Stimulated activated memory B cell treated with anti-CD40 and anti-IgM and Interleukin-4, amounts not matched to agents 10 μg/mL and 1 μg/mL and 100 μg/mL, for 72 hours (primary cell): ENCODE measurements around the gene TRHDE.
A peak's percentile ranks its signal among the peaks of the same experiment; 100 is the strongest.
"Not testable (repeated sequence)": the region's sequence is repeated elsewhere in the genome, so short reads cannot be mapped to it uniquely, and the experiment has no call there.

Source experiments
- ATAC-seq: fragments of 150-1000 bp; cut with Tn5 transposase; 2 replicates; pipeline ENCODE4 v1.10.0; 2021
- H3K27ac Mint-ChIP-seq: one replicate; pipeline ENCODE4 v1.8.0; 2022; ENCODE audit warnings: mild to moderate bottlenecking, mixed read lengths
- H3K27me3 Mint-ChIP-seq: one replicate; pipeline ENCODE4 v1.8.0; 2022; ENCODE audit warnings: mixed read lengths
- H3K36me3 Mint-ChIP-seq: one replicate; pipeline ENCODE4 v1.8.0; 2022; ENCODE audit warnings: mixed read lengths
- H3K4me1 Mint-ChIP-seq: one replicate; pipeline ENCODE4 v1.8.0; 2022; ENCODE audit warnings: mixed read lengths
- H3K4me3 Mint-ChIP-seq: one replicate; pipeline ENCODE4 v1.8.0; 2022; ENCODE audit warnings: mild to moderate bottlenecking, moderate library complexity, mixed read lengths
- H3K9me3 Mint-ChIP-seq: one replicate; pipeline ENCODE4 v1.8.0; 2022; ENCODE audit warnings: mixed read lengths

Gene TRHDE

DNA sequence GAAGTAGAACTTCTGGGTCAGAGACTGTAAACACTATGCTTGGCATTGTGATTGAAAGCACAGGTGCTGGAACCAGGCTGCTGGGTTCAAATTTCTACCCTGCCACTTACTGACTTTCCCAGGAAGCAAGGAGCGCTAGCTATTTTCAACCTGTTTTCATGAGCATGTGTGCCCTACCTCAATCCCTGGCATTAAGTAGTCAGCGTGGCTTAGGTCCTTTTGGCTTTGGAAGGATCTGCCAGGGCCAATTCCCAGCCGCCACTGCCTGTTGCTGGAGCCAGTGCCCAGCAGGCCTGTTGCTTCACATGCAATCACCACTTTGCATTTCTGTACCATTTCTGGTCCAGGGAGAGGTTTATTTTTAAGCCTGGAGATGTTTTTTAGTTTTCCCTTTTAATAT lies 196.3 kb downstream of the TRHDE start:
- H3K4me3 Mint-ChIP-seq = no peak overlapping the region
- no peaks in the 10 kb centered on the region for H3K36me3 Mint-ChIP-seq
- no peak overlapping the region for H3K27ac Mint-ChIP-seq
- no peaks in the 10 kb centered on the region for H3K27me3 Mint-ChIP-seq
- no peaks in the 10 kb centered on the region for H3K4me1 Mint-ChIP-seq
- no peak for ATAC-seq
- H3K9me3 Mint-ChIP-seq = peaks cover 5% of the 10 kb centered on the region

DNA sequence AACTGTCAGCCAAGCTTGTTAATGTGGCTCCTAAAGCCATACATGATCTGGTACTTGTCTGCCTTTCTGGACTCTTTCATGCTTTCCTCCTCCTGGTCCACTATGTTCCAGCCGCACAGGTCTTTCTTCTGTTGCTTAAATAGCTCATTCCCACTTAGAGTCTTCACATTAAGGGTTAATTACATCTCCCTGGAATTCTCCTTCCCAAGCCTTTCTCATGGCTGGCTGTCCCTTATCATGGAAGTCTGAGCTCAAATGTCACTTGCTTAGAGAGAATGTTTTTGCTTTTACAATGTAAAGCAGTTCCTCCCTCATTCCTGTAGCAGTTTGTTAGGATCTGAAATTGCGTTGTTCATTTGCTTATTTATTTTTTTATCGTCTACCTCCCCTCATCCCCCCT lies 199.6 kb downstream of the TRHDE start:
- no peak overlapping the region for H3K4me3 Mint-ChIP-seq
- H3K27me3 Mint-ChIP-seq = no peaks in the 10 kb centered on the region
- no peaks in the 10 kb centered on the region for H3K36me3 Mint-ChIP-seq
- ATAC-seq = no peak
- no peak overlapping the region for H3K27ac Mint-ChIP-seq
- H3K4me1 Mint-ChIP-seq = no peaks in the 10 kb centered on the region
- H3K9me3 Mint-ChIP-seq = peaks cover 5% of the 10 kb centered on the region

DNA sequence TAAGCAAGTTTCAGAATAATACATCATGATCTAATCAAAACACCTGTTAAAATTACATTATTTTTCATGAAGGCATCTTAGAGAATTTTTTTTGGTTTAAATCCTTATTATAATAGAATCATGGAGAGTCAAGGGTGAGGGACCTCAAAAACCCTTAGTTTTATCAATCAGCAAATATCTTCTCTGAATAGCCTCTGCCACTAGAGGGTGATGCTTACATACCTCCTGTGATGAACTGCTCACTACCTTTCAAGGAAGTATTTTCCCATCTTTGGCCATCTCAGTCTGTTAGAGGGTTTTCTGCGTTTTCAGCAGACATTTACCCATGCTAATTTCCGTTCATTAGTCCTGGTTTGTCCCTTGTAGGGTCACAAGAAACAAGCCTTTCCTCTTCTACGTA lies 200.2 kb downstream of the TRHDE start:
- no peaks in the 10 kb centered on the region for H3K4me1 Mint-ChIP-seq
- ATAC-seq = no peak
- no peak overlapping the region for H3K4me3 Mint-ChIP-seq
- no peaks in the 10 kb centered on the region for H3K36me3 Mint-ChIP-seq
- H3K9me3 Mint-ChIP-seq = peaks cover 5% of the 10 kb centered on the region
- H3K27ac Mint-ChIP-seq = no peak overlapping the region
- no peaks in the 10 kb centered on the region for H3K27me3 Mint-ChIP-seq

DNA sequence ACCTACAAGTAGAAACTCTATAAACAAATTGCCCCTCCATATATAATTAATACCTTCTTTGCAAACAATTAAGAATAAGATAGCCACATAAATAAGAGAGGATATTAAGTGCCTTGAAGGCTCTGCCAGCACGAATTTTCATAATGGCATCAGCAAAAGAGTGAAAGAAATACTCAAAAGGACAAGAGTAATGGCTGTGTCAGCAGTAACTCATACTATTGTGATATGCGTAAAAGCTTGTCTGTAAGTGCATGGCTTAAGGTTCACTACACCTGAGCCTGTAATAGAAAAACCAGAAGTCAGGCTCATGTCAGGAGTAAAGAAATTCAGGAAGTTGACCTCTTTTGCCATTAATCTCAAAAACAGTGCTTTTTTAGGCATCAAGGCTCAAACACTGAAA lies 204.1 kb downstream of the TRHDE start:
- H3K4me3 Mint-ChIP-seq = no peak overlapping the region
- no peak for ATAC-seq
- no peaks in the 10 kb centered on the region for H3K9me3 Mint-ChIP-seq
- no peaks in the 10 kb centered on the region for H3K27me3 Mint-ChIP-seq
- no peaks in the 10 kb centered on the region for H3K4me1 Mint-ChIP-seq
- no peaks in the 10 kb centered on the region for H3K36me3 Mint-ChIP-seq
- no peak overlapping the region for H3K27ac Mint-ChIP-seq

DNA sequence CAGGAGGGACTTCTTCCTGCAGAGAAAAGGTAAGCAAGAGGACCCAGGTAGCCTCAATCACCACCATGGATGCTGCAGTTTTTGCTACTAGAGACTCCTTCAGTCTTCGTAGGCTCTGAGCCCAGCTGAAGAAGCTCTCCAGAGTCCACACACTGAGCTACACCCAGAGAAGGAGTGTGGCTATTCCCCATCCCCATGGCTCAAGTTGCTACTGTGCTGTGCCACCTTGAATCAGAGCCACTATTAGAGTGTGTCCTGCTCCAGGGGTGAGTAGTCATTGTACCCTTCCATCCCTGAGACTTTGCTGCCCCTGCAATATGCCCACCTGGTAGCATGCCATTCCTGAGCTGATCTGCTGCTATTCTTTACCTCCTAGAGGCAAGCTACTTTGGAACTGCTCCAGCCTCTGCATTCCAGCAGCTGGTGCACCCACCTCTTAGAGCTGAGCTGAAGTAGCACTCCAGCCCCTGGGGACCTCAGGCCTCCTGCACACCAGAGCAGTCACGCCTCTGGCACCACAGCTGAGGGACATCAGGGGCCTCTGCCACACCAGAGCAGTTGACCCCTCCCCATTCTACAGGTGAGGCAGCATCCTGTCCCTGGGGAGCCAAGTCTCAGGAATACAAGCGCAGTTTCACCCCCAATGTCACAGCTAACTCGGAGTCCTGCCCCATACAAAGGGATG lies 213.0 kb downstream of the TRHDE start:
- no peak overlapping the region for H3K4me3 Mint-ChIP-seq
- H3K9me3 Mint-ChIP-seq = peaks cover 14% of the 10 kb centered on the region
- H3K27ac Mint-ChIP-seq = no peak overlapping the region
- no peaks in the 10 kb centered on the region for H3K4me1 Mint-ChIP-seq
- no peaks in the 10 kb centered on the region for H3K27me3 Mint-ChIP-seq
- peak; percentile 8 for ATAC-seq
- H3K36me3 Mint-ChIP-seq = no peaks in the 10 kb centered on the region

DNA sequence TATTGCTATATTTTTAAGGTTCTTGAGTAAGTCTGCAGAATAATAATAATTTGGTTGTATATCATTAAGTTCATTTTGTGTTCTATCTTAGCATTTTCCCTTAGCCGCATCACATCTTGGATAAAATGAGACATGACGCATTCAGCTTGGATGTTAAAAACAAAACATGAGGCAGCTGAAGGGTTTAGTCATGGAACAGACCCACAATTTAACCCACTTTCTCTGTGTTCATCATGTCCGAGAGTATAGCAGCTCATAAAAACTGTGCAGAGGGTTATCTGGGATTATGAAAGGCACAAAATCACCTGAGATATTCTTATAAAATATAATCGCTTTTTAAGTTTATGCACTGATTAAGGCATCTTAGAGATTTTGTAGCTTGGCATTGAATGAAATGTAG lies 219.3 kb downstream of the TRHDE start:
- Mint-ChIP-seq H3K4me3 (no peak overlapping the region), H3K9me3 (peaks cover 25% of the 10 kb centered on the region), H3K27me3 (no peaks in the 10 kb centered on the region), H3K27ac (no peak overlapping the region), H3K4me1 (no peaks in the 10 kb centered on the region), H3K36me3 (no peaks in the 10 kb centered on the region)
- no peak for ATAC-seq

DNA sequence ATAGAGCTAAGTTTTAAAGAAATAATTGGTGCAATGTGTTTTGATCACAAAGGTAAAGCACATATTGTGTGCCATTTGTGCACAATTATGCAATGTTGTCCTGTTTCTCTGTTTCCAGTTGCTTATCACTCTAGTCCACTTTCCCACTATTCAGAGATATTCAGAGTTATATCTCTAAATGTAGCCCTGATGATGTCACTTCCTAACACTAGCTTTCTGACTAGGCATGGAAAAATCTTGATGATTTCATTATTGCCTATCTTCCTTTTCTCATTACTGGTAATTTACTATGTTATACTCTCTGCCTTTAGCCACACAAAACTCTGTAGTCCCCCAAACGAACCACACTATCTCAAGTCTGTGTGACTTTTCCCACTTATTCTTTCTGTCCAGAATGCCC lies 221.2 kb downstream of the TRHDE start:
- Mint-ChIP-seq H3K9me3 (peaks cover 15% of the 10 kb centered on the region), H3K36me3 (no peaks in the 10 kb centered on the region), H3K27me3 (no peaks in the 10 kb centered on the region), H3K4me1 (no peaks in the 10 kb centered on the region), H3K4me3 (no peak overlapping the region), H3K27ac (no peak overlapping the region)
- no peak for ATAC-seq

DNA sequence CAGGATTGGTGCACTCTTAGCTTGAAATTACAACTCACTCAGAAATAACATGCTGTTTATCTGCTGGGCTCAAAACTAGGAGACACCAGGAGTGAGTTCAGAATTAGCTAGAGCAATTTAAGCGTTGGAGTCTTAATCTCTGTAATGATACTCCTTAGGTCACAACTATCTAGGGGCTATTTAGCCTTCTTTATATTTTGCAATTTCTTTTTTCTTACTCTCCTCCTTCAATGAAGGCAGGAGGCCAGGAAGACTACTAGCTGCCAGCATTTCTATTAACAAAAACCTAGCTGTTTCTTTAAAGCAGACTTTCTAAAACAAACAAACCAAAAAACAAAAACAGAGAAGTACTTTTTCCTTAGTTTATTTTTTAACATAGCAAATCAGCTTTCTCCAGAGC lies 226.2 kb downstream of the TRHDE start:
- H3K9me3 Mint-ChIP-seq = peaks cover 7% of the 10 kb centered on the region
- no peaks in the 10 kb centered on the region for H3K27me3 Mint-ChIP-seq
- ATAC-seq = no peak
- no peaks in the 10 kb centered on the region for H3K36me3 Mint-ChIP-seq
- H3K27ac Mint-ChIP-seq = no peak overlapping the region
- H3K4me1 Mint-ChIP-seq = no peaks in the 10 kb centered on the region
- H3K4me3 Mint-ChIP-seq = no peak overlapping the region

DNA sequence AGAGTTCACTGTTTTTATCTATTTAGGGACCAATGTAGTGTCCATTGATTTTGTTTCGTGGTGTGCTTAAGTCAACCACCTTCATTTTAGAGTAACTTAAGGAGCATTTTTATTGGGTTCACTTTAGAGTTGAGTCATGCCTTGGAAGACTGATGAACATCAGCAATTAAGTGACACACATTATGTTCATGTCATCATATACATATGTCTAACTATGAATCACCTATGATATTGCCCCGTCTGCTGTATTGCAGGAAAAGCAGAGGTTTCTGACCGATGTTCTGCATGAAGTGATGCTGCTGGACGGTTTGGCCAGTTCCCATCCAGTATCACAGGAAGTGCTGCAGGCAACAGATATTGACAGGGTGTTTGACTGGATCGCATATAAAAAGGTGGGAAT lies 227.1 kb downstream of the TRHDE start:
- Mint-ChIP-seq H3K4me3 (no peak overlapping the region), H3K36me3 (no peaks in the 10 kb centered on the region), H3K4me1 (no peaks in the 10 kb centered on the region), H3K9me3 (peaks cover 3% of the 10 kb centered on the region), H3K27me3 (no peaks in the 10 kb centered on the region), H3K27ac (no peak overlapping the region)
- ATAC-seq = no peak

DNA sequence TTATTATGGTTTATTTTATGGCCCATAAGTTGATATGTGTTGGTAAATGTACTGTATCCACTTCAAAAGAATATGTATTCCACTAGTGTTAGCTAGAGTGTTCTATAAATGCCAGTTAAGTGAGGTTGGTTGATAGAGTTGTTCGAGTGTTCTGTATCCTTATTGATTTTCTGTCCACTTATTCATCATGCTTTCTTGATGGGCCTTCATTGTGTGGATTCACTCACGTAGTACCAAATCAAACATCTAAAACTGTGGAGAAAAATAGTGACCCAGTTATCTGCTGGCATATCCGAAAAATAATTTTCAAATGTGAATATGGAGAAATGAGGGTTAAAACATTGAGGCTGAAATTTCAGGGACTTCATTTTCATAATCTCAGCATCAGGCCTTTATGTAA lies 230.4 kb downstream of the TRHDE start:
- Mint-ChIP-seq H3K4me1 (no peaks in the 10 kb centered on the region), H3K36me3 (no peaks in the 10 kb centered on the region), H3K27me3 (no peaks in the 10 kb centered on the region), H3K9me3 (peaks cover 5% of the 10 kb centered on the region), H3K4me3 (no peak overlapping the region), H3K27ac (no peak overlapping the region)
- ATAC-seq = no peak

DNA sequence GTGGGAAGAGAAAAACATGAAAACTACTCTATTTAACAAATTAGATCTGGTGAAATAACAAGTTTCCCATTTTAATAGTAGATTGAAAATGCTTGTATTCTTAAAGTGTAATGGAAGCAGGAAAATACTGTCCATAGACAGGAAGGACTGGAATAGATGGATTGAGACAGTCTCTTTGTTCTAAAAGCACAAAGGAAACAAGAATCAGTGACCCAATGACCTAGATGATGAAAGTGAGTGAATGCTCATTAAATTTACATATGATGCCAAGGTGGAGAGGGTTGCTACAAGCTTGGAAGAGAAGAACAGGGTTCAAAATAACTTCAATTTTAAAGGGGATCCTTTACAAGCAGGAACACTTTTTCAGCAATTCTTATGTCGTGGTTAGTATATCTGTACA lies 233.1 kb downstream of the TRHDE start:
- no peak for ATAC-seq
- Mint-ChIP-seq H3K27ac (no peak overlapping the region), H3K36me3 (no peaks in the 10 kb centered on the region), H3K9me3 (peaks cover 10% of the 10 kb centered on the region), H3K4me1 (no peaks in the 10 kb centered on the region), H3K27me3 (no peaks in the 10 kb centered on the region), H3K4me3 (no peak overlapping the region)

DNA sequence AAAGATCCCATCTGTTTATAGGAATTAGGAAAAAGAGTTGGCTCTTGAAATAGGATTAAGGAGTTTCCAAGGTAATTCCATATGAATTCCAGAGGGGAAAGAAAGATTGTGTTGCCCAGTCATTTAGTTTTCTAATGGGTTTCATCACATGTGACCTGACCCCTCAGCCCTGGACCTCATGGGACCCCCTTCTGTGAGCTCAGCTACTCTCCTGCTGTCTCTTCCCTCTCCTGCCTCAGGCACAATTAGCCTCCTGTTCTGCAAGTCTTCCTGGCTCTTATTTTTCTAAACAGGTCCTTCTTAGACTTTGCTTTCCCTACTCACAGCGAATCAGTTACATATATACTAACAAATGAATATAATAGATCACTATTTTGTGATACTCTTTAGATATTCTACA lies 237.7 kb downstream of the TRHDE start:
- ATAC-seq = no peak
- no peak overlapping the region for H3K27ac Mint-ChIP-seq
- H3K36me3 Mint-ChIP-seq = no peaks in the 10 kb centered on the region
- no peaks in the 10 kb centered on the region for H3K27me3 Mint-ChIP-seq
- peaks cover 10% of the 10 kb centered on the region for H3K9me3 Mint-ChIP-seq
- no peak overlapping the region for H3K4me3 Mint-ChIP-seq
- H3K4me1 Mint-ChIP-seq = no peaks in the 10 kb centered on the region

DNA sequence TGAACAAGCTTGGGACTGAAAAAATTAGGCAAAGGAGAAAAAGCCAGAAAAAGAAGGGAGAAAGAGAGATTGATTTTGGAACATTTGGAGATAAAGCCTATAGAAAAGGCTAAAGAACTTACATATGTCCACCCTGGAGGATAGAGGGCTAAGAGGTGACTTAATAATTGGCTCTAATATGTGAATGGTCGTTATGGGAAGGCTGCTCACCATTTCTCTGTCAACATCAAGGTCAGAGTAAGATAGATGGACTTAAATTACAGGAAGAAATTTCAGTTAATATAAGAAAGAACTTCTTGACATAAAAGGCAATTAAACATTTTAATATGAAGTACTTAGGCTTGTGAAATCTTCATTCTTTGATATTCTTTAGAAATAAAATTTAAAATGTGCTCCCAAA lies 238.6 kb downstream of the TRHDE start:
- no peak for ATAC-seq
- Mint-ChIP-seq H3K27ac (no peak overlapping the region), H3K4me1 (no peaks in the 10 kb centered on the region), H3K9me3 (peaks cover 10% of the 10 kb centered on the region), H3K36me3 (no peaks in the 10 kb centered on the region), H3K27me3 (no peaks in the 10 kb centered on the region), H3K4me3 (no peak overlapping the region)

DNA sequence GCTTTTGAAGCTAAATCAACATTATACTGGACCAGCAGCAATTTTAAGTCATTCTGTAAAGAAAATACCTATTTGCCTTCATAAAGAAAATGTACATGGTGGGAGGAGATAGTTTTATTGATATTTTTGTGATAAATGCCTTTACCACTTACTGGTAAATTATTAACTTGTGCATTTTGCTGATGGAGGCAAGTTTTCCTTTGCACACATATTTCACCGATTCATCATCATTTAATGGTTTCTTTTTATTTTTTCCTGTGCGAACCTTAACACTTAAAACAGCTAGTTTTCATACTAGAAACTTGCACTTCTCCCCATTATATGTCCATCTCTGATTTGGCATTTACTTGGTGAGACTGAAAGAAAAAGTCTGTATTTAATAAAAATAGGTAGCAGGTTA lies 239.3 kb downstream of the TRHDE start:
- no peaks in the 10 kb centered on the region for H3K27me3 Mint-ChIP-seq
- no peaks in the 10 kb centered on the region for H3K4me1 Mint-ChIP-seq
- peaks cover 10% of the 10 kb centered on the region for H3K9me3 Mint-ChIP-seq
- H3K4me3 Mint-ChIP-seq = no peak overlapping the region
- H3K36me3 Mint-ChIP-seq = no peaks in the 10 kb centered on the region
- no peak overlapping the region for H3K27ac Mint-ChIP-seq
- ATAC-seq = no peak

DNA sequence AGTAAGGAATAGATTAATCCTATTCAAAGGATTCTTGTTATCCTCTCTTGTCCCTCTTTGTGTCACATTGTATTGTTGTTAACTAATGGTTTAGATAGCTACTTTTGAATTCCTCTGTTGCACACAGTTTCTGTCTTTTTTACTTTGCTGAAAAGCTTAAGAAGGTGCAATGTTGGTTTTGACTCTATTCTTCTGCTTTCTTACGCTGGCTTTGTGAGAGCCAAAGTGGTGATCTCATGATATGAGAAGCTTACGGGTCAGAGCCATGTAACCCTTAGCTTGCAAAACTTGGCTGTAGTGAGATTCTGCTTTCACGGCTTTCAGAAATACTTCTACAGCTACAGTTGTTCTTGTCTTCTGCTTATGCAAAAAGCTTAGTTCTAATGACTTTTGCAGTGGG lies 239.7 kb downstream of the TRHDE start:
- Mint-ChIP-seq H3K36me3 (no peaks in the 10 kb centered on the region), H3K27ac (no peak overlapping the region), H3K4me1 (no peaks in the 10 kb centered on the region), H3K27me3 (no peaks in the 10 kb centered on the region), H3K9me3 (peaks cover 10% of the 10 kb centered on the region), H3K4me3 (no peak overlapping the region)
- ATAC-seq = no peak

DNA sequence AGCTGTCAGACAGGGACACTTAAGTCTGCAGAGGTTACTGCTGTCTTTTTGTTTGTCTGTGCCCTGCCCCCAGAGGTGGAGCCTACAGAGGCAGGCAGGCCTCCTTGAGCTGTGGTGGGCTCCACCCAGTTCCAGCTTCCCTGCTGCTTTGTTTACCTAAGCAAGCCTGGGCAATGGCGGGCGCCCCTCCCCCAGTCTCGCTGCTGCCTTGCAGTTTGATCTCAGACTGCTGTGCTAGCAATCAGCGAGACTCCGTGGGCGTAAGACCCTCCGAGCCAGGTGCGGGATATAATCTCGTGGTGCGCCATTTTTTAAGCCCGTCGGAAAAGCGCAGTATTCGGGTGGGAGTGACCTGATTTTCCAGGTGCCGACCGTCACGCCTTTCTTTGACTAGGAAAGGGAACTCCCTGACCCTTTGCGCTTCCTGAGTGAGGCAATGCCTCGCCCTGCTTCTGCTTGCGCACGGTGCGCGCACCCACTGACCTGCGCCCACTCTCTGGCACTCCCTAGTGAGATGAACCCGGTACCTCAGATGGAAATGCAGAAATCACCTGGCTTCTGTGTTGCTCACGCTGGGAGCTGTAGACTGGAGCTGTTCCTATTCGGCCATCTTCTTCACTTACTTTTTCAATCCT lies 248.0 kb downstream of the TRHDE start:
- ATAC-seq, H3K4me1 Mint-ChIP-seq: not testable (repeated sequence)

More for the DNA sequence above, 248.0 kb downstream of the TRHDE start:
- not testable (repeated sequence) for H3K27me3 Mint-ChIP-seq, H3K36me3 Mint-ChIP-seq, H3K4me3 Mint-ChIP-seq, H3K9me3 Mint-ChIP-seq, H3K27ac Mint-ChIP-seq
